ENCODE measurements around the gene PIGU. TPM values are rescaled to one million over a fixed set of nuclear protein-coding genes. Genes with fewer than 3 reads are reported as not detected.
"Not testable (repeated sequence)": the region's sequence is repeated elsewhere in the genome, so short reads cannot be mapped to it uniquely, and the experiment has no call there.

Gene PIGU
- total and polyA plus RNA-seq, 2 donors: 17.3 to 19.1 TPM

DNA sequence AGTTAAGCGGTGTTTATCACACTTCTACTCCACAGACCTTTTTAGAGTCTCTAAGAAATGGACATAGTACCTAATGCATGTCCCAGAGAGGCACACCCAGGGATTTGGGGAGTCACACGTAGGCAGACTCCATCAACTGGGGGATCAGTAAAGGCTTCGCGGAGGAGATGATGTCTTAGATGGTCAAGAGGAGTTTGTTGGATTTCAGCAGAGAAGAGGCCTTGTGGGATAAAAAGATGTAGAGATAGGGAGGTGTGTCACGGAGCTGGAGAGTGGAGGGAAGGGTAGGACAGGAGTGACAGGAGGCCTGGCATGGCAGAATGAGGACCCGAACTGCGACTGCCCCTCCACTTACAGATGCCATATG is 151.6 kb downstream of the PIGU start:
- Histone ChIP-seq H3K4me3 (ENCODE audit: low read depth, low read length) (no peak overlapping the region), H3K4me1 (ENCODE audit: insufficient read depth) (peaks cover 2% of the 10 kb centered on the region), H3K36me3 (ENCODE audit: insufficient read depth) (no peaks in the 10 kb centered on the region), H3K27ac (ENCODE audit: low read depth) (peak overlapping the region; percentile 76)
- 60% methylated on average over 7 of the region's 7 CpGs for WGBS
- DNase-seq (ENCODE audit: extremely low spot score): no peak

DNA sequence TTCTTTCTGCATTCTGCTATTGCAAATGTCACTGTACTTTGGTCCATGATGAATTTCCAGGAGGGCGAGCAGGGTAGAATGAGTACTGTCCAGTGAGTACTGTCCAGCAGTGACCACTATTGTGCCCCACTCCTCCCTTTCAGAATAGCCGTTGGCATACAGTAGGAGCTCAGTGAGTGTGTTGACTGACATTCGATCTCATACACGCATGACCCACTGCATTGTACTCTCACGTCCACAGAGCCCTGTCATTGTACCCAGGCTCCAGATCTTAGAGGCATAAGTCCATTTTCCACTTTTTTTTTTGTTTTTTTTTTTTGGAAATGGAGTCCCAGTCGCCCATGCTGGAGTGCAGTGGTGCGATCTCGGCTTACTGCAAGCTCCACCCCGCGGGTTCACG is 152.5 kb downstream of the PIGU start:
- no peak for DNase-seq (ENCODE audit: extremely low spot score)

DNA sequence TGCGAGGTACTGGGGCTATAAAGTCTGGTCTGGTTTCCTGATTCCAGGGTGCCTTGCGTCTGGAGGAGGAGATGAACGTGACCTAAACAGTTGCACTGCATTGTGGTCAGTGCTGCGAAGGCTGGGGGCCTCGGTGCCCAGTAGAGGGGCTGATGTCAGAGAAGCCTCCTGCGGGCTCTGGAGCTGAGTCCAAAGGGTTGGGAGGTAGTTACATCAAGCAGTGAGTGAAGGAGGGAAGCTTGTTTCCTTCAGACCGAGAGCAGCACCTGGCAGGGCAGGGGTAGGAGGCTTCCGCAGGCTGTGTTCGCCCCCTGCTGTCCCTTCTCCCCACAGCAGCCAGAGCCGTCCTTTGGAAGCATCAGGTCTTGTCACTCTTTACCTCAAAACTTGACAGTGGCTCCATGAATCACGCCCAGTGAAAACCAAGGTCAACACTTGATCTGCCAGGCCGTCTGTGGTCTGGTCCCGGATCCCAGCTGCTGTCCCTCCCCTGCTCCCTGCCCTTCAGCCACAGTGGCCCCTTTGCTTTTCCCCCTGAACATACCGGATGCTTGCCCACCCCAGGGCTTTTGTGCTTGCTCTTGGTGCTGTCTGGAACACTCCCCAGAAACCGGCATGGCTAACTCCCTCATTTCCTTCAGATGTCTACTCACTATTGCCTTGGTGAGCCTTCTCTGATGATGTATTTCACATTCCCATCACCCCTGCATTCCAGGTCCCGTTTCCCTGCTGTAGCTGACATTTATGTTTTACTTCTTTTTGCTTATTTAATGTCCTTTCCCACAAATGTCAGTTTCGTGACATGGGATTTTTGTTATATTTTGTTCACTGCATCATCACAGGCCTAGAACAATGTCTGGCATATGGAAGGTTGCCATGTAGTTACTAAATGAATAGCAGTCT is 153.7 kb downstream of the PIGU start:
- no peak for DNase-seq (ENCODE audit: extremely low spot score)
- peak overlapping the region; percentile 1 for H3K27ac ChIP-seq (ENCODE audit: low read depth)
- no peaks in the 10 kb centered on the region for H3K36me3 ChIP-seq (ENCODE audit: insufficient read depth)
- WGBS: 52% methylated on average over 17 of the region's 17 CpGs
- H3K4me3 ChIP-seq (ENCODE audit: low read depth, low read length): no peak overlapping the region
- peaks cover 2% of the 10 kb centered on the region for H3K4me1 ChIP-seq (ENCODE audit: insufficient read depth)

More for the DNA sequence above, 152.5 kb downstream of the PIGU start:
- H3K4me3 ChIP-seq (ENCODE audit: low read depth, low read length): no peak overlapping the region
- H3K27ac ChIP-seq (ENCODE audit: low read depth): no peak overlapping the region
- H3K36me3 ChIP-seq (ENCODE audit: insufficient read depth): no peaks in the 10 kb centered on the region
- 91% methylated on average over 11 of the region's 11 CpGs for WGBS
- H3K4me1 ChIP-seq (ENCODE audit: insufficient read depth): peaks cover 2% of the 10 kb centered on the region

DNA sequence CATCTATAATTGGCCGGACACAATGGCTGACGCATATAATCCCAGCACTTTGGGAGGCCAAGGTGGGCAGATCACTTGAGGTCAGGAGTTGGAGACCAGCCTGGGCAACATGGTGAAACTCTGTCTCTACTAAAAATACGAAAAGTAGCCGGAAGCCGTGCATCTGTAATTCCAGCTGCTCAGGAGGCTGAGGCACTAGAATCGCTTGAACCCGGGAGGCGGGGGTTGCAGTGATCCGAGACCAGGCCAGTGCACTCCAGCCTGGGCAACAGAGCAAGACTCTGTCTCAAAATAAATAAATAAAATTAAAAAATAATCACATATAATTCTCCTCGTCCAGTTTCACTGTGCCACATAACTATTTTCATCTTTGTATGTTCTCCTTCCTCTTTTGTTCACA is 157.1 kb downstream of the PIGU start:
- H3K4me1 ChIP-seq (ENCODE audit: insufficient read depth); DNase-seq (ENCODE audit: extremely low spot score): not testable (repeated sequence)

DNA sequence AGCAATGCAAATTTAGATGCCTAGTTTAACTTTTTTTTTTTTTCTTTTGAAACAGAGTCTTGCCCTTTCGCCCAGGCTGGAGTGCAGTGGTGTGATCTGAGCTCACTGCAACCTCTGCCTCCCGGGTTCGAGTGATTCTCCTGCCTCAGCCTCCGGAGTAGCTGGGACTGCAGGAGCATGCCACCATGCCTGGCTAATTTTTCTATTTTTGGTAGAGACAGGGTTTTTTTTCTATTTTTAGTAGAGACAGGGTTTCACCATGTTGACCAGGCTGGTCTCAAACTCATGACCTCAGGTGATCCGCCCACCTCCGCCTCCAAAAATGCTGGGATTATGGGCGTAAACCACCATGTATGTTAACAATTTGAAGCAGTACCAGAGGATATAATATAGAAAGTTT is 158.0 kb downstream of the PIGU start:
- H3K36me3 ChIP-seq (ENCODE audit: insufficient read depth); DNase-seq (ENCODE audit: extremely low spot score); H3K4me1 ChIP-seq (ENCODE audit: insufficient read depth); H3K4me3 ChIP-seq (ENCODE audit: low read depth, low read length); H3K27ac ChIP-seq (ENCODE audit: low read depth): not testable (repeated sequence)
- WGBS: 96% methylated on average over 7 of the region's 7 CpGs

More for the DNA sequence above, 157.1 kb downstream of the PIGU start:
- H3K27ac ChIP-seq (ENCODE audit: low read depth); H3K4me3 ChIP-seq (ENCODE audit: low read depth, low read length); H3K36me3 ChIP-seq (ENCODE audit: insufficient read depth): not testable (repeated sequence)
- 88% methylated on average over 10 of the region's 10 CpGs for WGBS

DNA sequence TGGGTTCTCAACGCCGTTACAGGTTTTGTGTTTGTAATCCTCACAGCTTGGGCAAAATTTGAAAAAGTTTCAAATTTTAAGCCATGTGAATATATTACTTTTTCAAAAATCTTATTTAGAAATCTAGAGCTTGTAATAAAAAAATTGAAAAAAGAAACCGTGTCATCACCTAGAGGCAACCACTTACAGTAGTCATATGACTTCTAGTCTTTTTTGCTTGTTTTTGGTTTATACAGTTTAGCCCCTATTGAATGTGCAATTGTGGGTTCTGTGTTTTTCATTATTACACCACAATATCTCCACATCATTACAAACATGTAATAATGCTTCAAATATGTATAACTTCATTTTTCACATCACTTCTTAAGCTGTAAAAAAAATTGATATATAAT is 159.8 kb downstream of the PIGU start:
- 0% methylated on average over 3 of the region's 3 CpGs for WGBS
- Histone ChIP-seq H3K27ac (ENCODE audit: low read depth) (peak overlapping the region; percentile 92), H3K4me3 (ENCODE audit: low read depth, low read length) (peak overlapping the region; percentile 72), H3K36me3 (ENCODE audit: insufficient read depth) (no peaks in the 10 kb centered on the region), H3K4me1 (ENCODE audit: insufficient read depth) (no peaks in the 10 kb centered on the region)
- no peak for DNase-seq (ENCODE audit: extremely low spot score)

DNA sequence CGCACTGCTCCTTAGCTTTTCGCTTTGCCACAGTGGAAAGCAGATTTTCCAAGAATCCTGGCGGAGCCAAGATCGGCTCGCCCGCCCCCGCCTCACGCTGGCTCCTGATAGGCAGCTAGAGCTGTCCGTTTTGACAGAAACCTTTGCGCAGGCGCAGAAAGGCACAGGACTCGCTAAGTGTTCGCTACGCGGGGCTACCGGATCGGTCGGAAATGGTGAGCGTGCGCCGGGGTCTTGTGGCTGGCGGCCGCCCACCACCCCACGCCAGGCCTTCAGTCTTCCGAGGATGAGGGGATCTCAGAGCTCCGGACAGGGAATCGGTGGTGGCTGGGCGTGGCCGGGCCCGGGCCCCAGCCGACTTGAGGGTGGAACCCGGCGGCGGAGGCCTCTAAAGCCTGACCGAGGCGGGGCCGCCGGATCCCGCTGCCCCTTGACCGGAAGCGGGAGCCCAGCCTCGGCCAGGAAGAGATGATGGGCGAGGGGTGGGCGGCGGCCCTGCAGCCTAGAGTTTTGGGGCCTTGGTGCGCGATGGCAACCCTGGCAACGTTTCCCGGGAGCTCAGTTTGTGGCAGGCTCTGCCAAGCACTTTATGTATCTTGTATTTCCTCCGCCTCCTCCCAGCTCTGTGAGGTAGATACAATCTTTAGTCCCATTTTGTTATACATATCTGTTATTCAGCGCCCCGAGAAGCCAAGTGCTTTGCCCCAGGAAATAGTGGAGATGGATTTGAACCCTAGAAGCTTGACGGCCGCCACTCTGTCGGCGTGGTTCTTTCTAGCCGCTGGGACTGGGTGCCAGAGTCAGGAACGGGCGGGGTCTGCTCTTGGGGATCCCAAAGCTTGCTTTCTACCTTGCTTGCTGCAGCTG is 160.4 kb downstream of the PIGU start, which contains the start of gene DYNLRB1:
Gene DYNLRB1 (plus strand): TSS at position 176 of the 867 bp plus-strand sequence. CDS start 37 bp downstream, at position 213.
- under 1% methylated on average over 59 of the region's 59 CpGs for WGBS
- H3K4me1 ChIP-seq (ENCODE audit: insufficient read depth): no peaks in the 10 kb centered on the region
- DNase-seq (ENCODE audit: extremely low spot score): peak; percentile 97

DNA sequence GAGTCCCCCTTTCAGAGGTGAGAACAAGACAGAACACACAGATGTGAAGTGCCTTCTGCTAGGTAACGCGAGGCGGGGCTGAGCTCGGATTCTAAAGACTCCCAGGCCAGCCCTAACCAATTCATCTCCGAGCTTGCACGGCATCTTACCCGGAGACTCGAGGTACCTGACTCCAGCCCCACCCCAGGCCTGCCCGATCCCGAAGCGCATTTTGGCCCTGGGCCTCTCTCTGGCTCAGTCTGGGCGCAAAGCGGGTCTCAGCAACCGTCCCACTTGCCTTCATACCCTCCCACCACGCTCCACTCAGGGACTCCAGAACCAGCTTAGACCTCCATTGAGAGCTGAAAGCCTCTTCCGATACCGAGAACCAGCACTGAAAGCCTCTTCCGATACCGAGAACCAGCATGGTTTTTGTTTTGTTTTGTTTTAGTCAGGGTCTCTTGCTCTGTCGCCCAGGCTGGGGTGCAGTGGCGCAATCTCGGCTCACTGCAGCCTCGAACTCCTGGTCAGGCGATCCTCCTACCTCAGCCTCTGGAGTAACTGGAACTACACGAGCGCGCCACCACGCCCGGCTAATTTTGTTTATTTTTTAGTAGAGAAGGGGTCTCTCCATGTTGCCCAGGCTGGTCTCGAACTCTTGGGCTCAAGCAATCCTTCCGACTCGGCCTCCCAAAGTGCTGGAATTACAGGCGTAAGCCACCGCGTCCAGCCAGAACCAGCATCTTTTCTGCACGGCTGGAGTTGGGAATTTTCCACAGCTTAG is 161.2 kb downstream of the PIGU start:
- H3K4me3 ChIP-seq (ENCODE audit: low read depth, low read length): peak overlapping the region; percentile 72
- peak overlapping the region; percentile 82 for H3K27ac ChIP-seq (ENCODE audit: low read depth)
- peak; percentile 39 for DNase-seq (ENCODE audit: extremely low spot score)
- 4% methylated on average over 36 of the region's 36 CpGs for WGBS
- H3K36me3 ChIP-seq (ENCODE audit: insufficient read depth): no peaks in the 10 kb centered on the region
- no peaks in the 10 kb centered on the region for H3K4me1 ChIP-seq (ENCODE audit: insufficient read depth)

More for the DNA sequence above, 160.4 kb downstream of the PIGU start, which contains the start of gene DYNLRB1:
- Histone ChIP-seq H3K27ac (ENCODE audit: low read depth) (peak within 1 kb of the TSS; percentile 92), H3K36me3 (ENCODE audit: insufficient read depth) (no peaks in the 10 kb centered on the region), H3K4me3 (ENCODE audit: low read depth, low read length) (peak within 1 kb of the TSS; percentile 72)

DNA sequence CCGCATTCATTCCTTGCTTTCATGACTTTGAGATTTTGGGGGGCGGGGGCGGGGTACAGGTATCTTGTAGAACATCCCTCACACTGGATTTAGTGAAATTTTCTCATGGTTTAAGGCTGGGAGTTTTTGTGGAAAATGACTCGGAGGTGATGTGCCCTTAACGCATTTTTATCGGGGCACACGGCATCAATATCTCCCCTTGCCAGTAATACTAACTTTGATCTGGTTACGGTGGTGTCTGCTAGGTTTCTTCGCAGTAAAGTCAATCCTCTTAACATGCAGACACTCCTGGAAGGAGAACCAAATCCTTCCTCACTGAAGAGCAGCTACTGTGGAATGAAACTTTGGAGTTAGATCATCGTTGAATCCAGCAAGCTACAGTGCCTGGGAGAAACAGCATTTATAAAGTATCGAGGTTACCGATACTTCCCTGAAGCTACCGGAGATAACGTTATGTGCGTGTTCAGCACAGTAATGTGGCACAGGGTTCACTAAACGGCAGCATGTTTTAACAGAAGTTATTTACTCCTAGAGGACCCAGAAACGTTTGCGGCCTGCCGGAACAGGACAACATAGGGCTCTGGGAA is 161.9 kb downstream of the PIGU start:
- DNase-seq (ENCODE audit: extremely low spot score): no peak

DNA sequence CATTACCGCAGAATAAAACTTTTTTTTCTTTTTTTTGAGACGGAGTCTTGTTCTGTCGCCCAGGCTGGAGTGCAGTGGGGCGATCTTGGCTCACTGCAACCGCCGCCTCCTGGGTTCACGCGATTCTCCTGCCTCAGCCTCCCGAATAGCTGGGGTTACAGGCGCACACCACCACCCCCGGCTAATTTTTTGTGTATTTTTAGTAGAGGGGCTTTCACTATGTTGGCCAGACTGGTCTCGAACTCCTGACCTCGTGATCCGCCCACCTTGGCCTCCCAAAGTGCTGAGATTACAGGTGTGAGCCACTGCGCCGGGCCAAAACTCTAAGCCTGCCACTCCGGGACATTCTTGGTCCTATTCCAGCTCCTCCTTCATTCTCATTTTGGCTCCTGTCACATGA is 162.9 kb downstream of the PIGU start:
- DNase-seq (ENCODE audit: extremely low spot score); H3K27ac ChIP-seq (ENCODE audit: low read depth); H3K36me3 ChIP-seq (ENCODE audit: insufficient read depth); H3K4me3 ChIP-seq (ENCODE audit: low read depth, low read length); H3K4me1 ChIP-seq (ENCODE audit: insufficient read depth): not testable (repeated sequence)
- WGBS: 97% methylated on average over 17 of the region's 17 CpGs

More for the DNA sequence above, 161.9 kb downstream of the PIGU start:
- Histone ChIP-seq H3K27ac (ENCODE audit: low read depth) (peak overlapping the region; percentile 82), H3K4me3 (ENCODE audit: low read depth, low read length) (peak overlapping the region; percentile 72), H3K4me1 (ENCODE audit: insufficient read depth) (no peaks in the 10 kb centered on the region), H3K36me3 (ENCODE audit: insufficient read depth) (no peaks in the 10 kb centered on the region)
- 24% methylated on average over 19 of the region's 19 CpGs for WGBS

DNA sequence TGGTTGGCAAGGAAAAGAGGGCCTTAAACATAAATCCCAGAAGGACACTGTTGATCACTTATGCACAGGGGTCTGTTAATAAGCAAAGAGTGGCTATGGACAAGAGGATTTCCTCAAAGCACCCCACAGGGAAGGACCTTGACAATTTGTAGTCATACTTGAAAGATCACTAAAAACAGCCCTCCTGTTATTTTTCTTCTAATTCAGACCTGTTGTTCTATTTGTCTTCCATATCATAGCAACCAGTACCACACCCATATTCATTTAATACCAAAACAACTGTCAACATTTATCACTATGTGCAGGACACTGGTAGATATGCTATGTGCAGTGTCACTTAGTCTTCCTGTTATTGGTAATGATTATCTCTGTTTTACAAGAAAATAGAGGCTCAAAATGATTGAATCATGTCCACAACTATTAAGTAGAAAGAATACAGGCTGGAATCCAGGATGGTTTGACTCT is 163.9 kb downstream of the PIGU start:
- H3K27ac ChIP-seq (ENCODE audit: low read depth): no peak overlapping the region

DNA sequence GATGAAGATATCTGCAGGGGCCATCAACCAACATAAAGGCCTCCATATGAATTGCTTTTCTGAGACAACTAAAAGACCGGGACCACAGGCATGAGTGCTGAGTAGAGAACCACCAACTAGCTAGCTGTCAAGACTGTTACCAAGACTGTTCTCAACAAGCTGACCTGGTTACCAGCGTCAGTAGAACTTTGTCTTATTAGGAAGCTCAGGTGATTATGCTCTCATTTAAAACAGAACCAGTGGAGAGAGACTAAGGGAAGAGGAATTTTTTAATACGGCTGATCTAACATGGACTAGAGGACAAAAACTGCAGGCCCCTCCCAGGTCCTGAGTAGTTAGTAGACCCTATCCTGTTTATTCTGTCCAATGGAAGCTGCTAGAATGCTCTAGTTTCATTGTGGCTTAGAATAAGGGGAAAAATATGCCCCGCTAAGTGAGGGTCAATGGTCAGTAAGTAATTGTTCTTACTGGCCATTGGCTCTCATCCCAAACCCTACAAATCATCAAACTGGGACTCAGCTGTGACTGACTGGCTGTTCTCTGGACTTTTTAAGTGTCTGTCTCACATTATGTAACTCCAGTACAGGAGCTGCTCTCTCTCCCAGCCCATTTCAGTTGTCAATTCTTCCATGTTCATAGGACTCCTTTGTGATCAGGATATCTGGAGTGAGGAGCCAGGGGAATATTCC is 164.5 kb downstream of the PIGU start:
- WGBS: 87% methylated on average over 4 of the region's 4 CpGs
- H3K27ac ChIP-seq (ENCODE audit: low read depth): no peak overlapping the region

More for the DNA sequence above, 163.9 kb downstream of the PIGU start:
- Histone ChIP-seq H3K36me3 (ENCODE audit: insufficient read depth) (peaks cover 2% of the 10 kb centered on the region), H3K4me1 (ENCODE audit: insufficient read depth) (no peaks in the 10 kb centered on the region), H3K4me3 (ENCODE audit: low read depth, low read length) (no peak overlapping the region)
- no peak for DNase-seq (ENCODE audit: extremely low spot score)

More for the DNA sequence above, 164.5 kb downstream of the PIGU start:
- no peaks in the 10 kb centered on the region for H3K4me1 ChIP-seq (ENCODE audit: insufficient read depth)
- H3K36me3 ChIP-seq (ENCODE audit: insufficient read depth): peaks cover 2% of the 10 kb centered on the region
- DNase-seq (ENCODE audit: extremely low spot score): no peak
- no peak overlapping the region for H3K4me3 ChIP-seq (ENCODE audit: low read depth, low read length)

Measured in urinary bladder (tissue), 4 donors.